HepG2 (cell line): Measurements from ENCODE around the gene TTBK1. TPM values are rescaled to one million over a fixed set of nuclear protein-coding genes. Genes with fewer than 3 reads are reported as not detected.

Experiments
- AFF4 ChIP-seq: sonication (generic); formaldehyde crosslinking; IDR thresholded peaks from 2 replicates; pipeline ENCODE4 v1.4.0; 2020; ENCODE audit warnings: missing genetic modification reagents
- ELF3 ChIP-seq: IDR thresholded peaks from 2 replicates; pipeline ENCODE4 v1.6.1; 2016; ENCODE audit warnings: missing genetic modification reagents, missing compliant biosample characterization
- GPBP1L1 ChIP-seq: sonication (generic); formaldehyde crosslinking; IDR thresholded peaks from 2 replicates; pipeline ENCODE4 v1.5.0; 2020; ENCODE audit warnings: mild to moderate bottlenecking, missing genetic modification reagents
- KAT8 ChIP-seq: IDR thresholded peaks from 2 replicates; pipeline ENCODE4 v1.6.1; 2016; ENCODE audit warnings: missing genetic modification reagents, missing compliant biosample characterization
- NCOA2 ChIP-seq: sonication (generic); formaldehyde crosslinking; IDR thresholded peaks from 2 replicates; pipeline ENCODE4 v1.8.0; 2022; ENCODE audit warnings: inconsistent platforms
- RXRB ChIP-seq: IDR thresholded peaks from 2 replicates; pipeline ENCODE4 v1.6.1; 2016; ENCODE audit warnings: borderline replicate concordance, missing genetic modification reagents, missing compliant biosample characterization
- YY1 ChIP-seq: IDR thresholded peaks from 2 replicates; pipeline ENCODE4 v1.6.1; 2011; ENCODE audit warnings: low read length, low read depth, moderate library complexity, mild to moderate bottlenecking; ENCODE audit not compliant: insufficient read depth, insufficient replicate concordance
- ZBTB8A ChIP-seq: sonication (generic); formaldehyde crosslinking; IDR thresholded peaks from 2 replicates; pipeline ENCODE4 v1.4.0; 2020; ENCODE audit warnings: mild to moderate bottlenecking, low read depth, missing genetic modification reagents, borderline replicate concordance
- ZFY ChIP-seq: sonication (generic); formaldehyde crosslinking; IDR thresholded peaks from 2 replicates; pipeline ENCODE4 v1.4.0; 2020; ENCODE audit warnings: missing genetic modification reagents
- ZNF101 ChIP-seq: sonication (generic); formaldehyde crosslinking; IDR thresholded peaks from 2 replicates; pipeline ENCODE4 v1.4.0; 2020; ENCODE audit warnings: mild to moderate bottlenecking, low read depth, missing genetic modification reagents, borderline replicate concordance
- ZNF350 ChIP-seq: sonication (generic); formaldehyde crosslinking; IDR thresholded peaks from 2 replicates; pipeline ENCODE4 v1.4.0; 2020; ENCODE audit warnings: mild to moderate bottlenecking, low read depth, missing genetic modification reagents, borderline replicate concordance
- ZNF597 ChIP-seq: sonication (generic); formaldehyde crosslinking; IDR thresholded peaks from 2 replicates; pipeline ENCODE4 v1.5.0; 2020; ENCODE audit warnings: missing genetic modification reagents
- ZSCAN20 ChIP-seq: sonication (generic); formaldehyde crosslinking; IDR thresholded peaks from 2 replicates; pipeline ENCODE4 v1.4.0; 2020; ENCODE audit warnings: missing genetic modification reagents, mild to moderate bottlenecking, borderline replicate concordance
- polyA plus RNA-seq, 8 experiments: library from polyadenylated mRNA; depleted of rRNA in 3 of 8; stranded (reverse) in 7 of 8; unstranded in 1 of 8; fragments of >200 nt; fragmentation: Illumina TruSeq in 4 of 8; extraction: Trizol in 4 of 8; gene quantifications; 2 replicates each; pipeline versions ENCODE4 v1.2.1 to v1.2.3, GENCODE V29; 2011 to 2016; ENCODE audit warnings: low read depth in 4 of 8, missing spikeins in 1 of 8, mixed read lengths in 1 of 8; ENCODE audit not compliant: insufficient read depth in 1 of 8
- total RNA-seq, 5 experiments: library from RNA; depleted of rRNA; stranded (reverse); fragments of >200 nt; fragmentation: Illumina TruSeq; extraction: Trizol; gene quantifications; 2 replicates each; pipeline ENCODE4 v1.2.3, GENCODE V29; 2016; ENCODE audit warnings: low read depth in 1 of 5
- TF ChIP-seq, protein P1 (sequence below): sonication (generic); formaldehyde crosslinking; IDR thresholded peaks from 2 replicates; pipeline ENCODE4 v1.4.0; 2020; ENCODE audit warnings: missing genetic modification reagents
- TF ChIP-seq, protein P2 (sequence below): sonication (generic); formaldehyde crosslinking; IDR thresholded peaks from 2 replicates; pipeline ENCODE4 v1.4.0; 2020; ENCODE audit warnings: missing genetic modification reagents

The TTBK1 gene
- total and polyA plus RNA-seq, 2 of the 13 experiments (the other 11 are each of a cell fraction or from before 2014, with no cell fraction given), result 0.24 to 0.33 TPM

- TF ChIP-seq, protein P1, sequence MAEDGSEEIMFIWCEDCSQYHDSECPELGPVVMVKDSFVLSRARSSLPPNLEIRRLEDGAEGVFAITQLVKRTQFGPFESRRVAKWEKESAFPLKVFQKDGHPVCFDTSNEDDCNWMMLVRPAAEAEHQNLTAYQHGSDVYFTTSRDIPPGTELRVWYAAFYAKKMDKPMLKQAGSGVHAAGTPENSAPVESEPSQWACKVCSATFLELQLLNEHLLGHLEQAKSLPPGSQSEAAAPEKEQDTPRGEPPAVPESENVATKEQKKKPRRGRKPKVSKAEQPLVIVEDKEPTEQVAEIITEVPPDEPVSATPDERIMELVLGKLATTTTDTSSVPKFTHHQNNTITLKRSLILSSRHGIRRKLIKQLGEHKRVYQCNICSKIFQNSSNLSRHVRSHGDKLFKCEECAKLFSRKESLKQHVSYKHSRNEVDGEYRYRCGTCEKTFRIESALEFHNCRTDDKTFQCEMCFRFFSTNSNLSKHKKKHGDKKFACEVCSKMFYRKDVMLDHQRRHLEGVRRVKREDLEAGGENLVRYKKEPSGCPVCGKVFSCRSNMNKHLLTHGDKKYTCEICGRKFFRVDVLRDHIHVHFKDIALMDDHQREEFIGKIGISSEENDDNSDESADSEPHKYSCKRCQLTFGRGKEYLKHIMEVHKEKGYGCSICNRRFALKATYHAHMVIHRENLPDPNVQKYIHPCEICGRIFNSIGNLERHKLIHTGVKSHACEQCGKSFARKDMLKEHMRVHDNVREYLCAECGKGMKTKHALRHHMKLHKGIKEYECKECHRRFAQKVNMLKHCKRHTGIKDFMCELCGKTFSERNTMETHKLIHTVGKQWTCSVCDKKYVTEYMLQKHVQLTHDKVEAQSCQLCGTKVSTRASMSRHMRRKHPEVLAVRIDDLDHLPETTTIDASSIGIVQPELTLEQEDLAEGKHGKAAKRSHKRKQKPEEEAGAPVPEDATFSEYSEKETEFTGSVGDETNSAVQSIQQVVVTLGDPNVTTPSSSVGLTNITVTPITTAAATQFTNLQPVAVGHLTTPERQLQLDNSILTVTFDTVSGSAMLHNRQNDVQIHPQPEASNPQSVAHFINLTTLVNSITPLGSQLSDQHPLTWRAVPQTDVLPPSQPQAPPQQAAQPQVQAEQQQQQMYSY (CRISPR knock-in tag), result no peak
- TF ChIP-seq ZBTB8A (peak; percentile 63; the same call in 1 of the 2 replicates), ZNF101 (CRISPR knock-in tag) (0 out of 2 replicates have a peak, but pooled peaks have one; percentile 91), AFF4 (CRISPR knock-in tag) (peak; percentile 89; the same call in 1 of the 2 replicates), KAT8 (CRISPR knock-in tag) (peak; percentile 95), ZFY (CRISPR knock-in tag) (peak; percentile 68; the same call in 1 of the 2 replicates), YY1 (peak; percentile 79), ZSCAN20 (no peak), ZNF350 (CRISPR knock-in tag) (peak; percentile 100), ELF3 (peak; percentile 99), GPBP1L1 (CRISPR knock-in tag) (no peak), RXRB (CRISPR knock-in tag) (peak; percentile 100), NCOA2 (CRISPR knock-in tag) (peak; percentile 100), ZNF597 (CRISPR knock-in tag) (no peak)
- TF ChIP-seq, protein P2, sequence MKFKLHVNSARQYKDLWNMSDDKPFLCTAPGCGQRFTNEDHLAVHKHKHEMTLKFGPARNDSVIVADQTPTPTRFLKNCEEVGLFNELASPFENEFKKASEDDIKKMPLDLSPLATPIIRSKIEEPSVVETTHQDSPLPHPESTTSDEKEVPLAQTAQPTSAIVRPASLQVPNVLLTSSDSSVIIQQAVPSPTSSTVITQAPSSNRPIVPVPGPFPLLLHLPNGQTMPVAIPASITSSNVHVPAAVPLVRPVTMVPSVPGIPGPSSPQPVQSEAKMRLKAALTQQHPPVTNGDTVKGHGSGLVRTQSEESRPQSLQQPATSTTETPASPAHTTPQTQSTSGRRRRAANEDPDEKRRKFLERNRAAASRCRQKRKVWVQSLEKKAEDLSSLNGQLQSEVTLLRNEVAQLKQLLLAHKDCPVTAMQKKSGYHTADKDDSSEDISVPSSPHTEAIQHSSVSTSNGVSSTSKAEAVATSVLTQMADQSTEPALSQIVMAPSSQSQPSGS, result peak; percentile 98
Observed at GRCh38 chr6:43267619-43268354, 24.5 kb downstream of the TTBK1 start (continued).
